Measurements from ENCODE around the gene TCFL5.
"Not testable (repeated sequence)": the region's sequence is repeated elsewhere in the genome, so short reads cannot be mapped to it uniquely, and the experiment has no call there.

The TCFL5 gene

DNA sequence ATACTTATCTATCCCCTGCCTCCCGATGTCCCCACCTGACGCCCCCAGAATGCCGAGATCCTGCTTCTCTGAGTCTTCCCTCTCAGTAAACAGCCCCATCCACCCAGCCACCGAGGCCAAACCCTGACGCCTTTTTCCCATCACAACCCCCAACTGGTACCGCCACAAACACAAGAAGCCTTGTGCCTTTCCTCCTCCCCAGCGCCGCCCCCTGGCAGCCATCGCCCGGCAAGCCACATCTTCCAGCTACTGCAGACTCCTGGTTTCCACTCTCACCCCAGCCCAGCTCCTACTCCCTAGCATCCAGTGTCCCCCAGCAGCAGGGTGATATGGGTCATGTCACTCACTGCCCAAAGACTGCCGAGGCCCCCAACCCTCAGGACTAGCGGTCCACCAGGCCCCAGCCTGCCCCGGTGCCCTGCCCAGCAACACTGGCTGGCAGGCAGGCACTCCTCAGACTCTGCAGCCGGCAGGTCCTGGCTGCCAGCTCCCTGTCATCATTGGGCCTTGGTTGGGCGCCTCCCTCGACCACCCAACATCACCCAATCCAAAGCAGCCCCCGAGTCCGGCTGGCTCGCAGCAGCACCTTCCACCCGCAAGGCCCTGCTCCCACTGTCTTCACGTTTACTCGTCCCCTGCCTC lies 11.2 kb downstream of the TCFL5 start:
- Histone ChIP-seq H3K36me3 (ENCODE audit: insufficient read depth, low read length) (peaks cover 49% of the 10 kb centered on the region), H2AFZ (ENCODE audit: low read depth, low read length) (no peak overlapping the region), H3K4me1 (ENCODE audit: insufficient read depth, low read length) (no peaks in the 10 kb centered on the region), H3K9me3 (ENCODE audit: low read length) (peaks cover 2% of the 10 kb centered on the region), H3K27me3 (ENCODE audit: insufficient read depth, low read length) (no peaks in the 10 kb centered on the region), H3K4me3 (ENCODE audit: low read length) (no peak overlapping the region)

DNA sequence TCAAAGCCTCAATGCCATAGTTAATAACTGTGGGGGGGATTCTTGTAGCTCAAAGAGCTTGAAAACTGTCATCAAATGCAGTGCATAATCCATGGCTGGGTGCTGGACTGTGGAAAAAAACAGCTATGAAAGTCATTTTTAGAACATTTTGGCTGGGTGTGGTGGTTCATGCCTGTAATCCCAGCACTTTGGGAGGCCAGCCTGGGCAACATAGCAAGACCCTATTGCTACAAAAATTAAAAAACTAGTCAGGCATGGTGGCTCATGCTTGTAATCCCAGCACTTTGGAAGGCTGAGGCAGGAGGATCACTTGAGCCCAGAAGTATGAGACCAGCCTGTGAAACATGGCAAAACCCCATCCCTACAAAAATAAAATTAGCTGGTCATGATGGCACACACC lies 12.2 kb downstream of the TCFL5 start:
- Histone ChIP-seq H3K4me3 (ENCODE audit: low read length) (no peak overlapping the region), H3K9me3 (ENCODE audit: low read length) (peaks cover 3% of the 10 kb centered on the region), H3K27me3 (ENCODE audit: insufficient read depth, low read length) (no peaks in the 10 kb centered on the region), H3K36me3 (ENCODE audit: insufficient read depth, low read length) (peaks cover 41% of the 10 kb centered on the region), H2AFZ (ENCODE audit: low read depth, low read length) (no peak overlapping the region), H3K4me1 (ENCODE audit: insufficient read depth, low read length) (no peaks in the 10 kb centered on the region)

DNA sequence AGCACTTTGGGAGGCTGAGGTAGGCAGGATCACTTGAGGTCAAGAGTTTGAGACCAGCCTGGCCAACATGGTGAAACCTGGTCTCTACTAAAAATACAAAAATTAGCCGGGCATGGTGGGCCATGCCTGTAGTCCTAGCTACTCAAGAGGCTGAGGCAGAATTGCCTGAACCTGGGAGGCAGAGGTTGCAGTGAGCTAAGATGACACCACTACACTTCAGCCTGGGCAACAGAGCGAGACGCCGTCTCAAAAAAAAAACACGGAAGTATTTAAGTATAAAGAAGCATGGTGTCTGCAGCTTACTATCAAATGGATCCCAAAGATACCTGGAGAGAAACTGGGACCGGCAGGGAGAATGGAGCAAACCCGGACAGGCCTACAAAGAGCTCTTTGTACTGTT lies 12.7 kb downstream of the TCFL5 start:
- H3K9me3 ChIP-seq (ENCODE audit: low read length); H3K4me3 ChIP-seq (ENCODE audit: low read length); H3K4me1 ChIP-seq (ENCODE audit: insufficient read depth, low read length); H2AFZ ChIP-seq (ENCODE audit: low read depth, low read length); H3K27me3 ChIP-seq (ENCODE audit: insufficient read depth, low read length): not testable (repeated sequence)
- H3K36me3 ChIP-seq (ENCODE audit: insufficient read depth, low read length) = peaks cover 36% of the 10 kb centered on the region

DNA sequence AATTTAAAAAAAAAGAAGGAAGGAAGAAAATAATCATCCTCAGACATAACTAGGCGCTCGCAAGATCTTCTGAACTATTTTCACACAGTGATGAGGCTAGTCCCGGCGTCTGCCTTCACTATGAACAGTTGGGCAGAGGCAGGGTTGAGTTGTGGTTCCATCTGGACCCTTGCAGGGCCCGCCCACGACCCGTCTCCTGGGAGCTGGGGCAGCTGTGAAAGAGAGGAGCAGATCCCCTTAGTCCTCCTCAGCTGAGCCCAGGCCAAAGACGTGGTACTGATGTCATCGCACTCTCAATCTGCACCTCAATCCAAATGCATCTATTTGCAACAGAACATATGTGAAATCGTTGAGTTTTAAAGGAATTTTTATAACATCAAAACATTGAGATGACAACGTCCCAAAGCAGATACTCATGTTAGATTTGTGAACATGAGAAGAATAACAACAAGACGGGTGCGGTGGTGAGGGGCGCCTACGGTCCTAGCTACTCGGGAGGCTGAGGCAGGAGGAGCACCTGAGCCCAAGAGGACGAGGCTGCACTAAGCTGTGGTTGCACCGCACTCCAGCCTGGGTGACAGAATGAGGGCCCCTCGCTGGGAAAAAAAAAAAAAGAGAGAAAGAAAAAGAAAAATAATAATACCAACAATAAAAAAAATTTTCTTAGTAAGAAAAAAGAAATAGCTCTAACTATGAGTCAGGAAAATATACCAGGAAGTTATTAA lies 15.3 kb downstream of the TCFL5 start:
- Histone ChIP-seq H3K9me3 (ENCODE audit: low read length) (peaks cover 3% of the 10 kb centered on the region), H2AFZ (ENCODE audit: low read depth, low read length) (no peak overlapping the region), H3K27me3 (ENCODE audit: insufficient read depth, low read length) (no peaks in the 10 kb centered on the region), H3K4me1 (ENCODE audit: insufficient read depth, low read length) (no peaks in the 10 kb centered on the region), H3K4me3 (ENCODE audit: low read length) (no peak overlapping the region), H3K36me3 (ENCODE audit: insufficient read depth, low read length) (peaks cover 18% of the 10 kb centered on the region)

DNA sequence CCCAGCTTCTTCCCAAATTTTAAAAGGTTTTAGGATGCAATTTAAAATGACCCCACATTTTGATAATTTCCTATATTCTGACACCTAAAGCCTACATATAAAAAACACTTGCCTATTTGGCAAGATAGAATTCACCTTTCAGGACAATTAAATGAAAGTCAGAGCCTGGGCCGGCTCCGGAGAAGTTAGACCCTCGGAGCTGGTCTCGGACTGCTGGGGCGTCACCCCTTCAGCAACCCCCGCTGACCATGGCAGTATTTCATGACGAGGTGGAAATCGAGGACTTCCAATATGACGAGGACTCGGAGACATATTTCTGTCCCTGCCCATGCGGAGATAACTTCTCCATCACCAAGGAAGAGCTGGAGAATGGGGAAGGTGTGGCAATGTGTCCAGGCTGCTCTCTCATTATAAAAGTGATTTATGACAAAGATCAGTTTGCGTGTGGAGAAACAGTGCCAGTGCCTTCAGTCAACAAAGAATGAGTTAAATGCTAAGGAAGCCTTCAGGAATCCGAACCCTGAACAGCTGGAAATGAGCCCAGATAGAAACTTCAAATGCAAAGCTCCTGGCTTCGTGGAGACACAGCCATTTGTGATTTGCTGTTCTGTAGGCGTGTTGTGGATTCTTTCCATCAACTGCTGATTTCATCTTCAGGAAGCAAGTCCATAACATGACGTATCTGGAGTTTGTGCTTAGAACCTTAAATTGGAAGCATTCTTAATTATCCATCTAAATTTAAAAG lies 16.0 kb downstream of the TCFL5 start:
- H3K4me1 ChIP-seq (ENCODE audit: insufficient read depth, low read length) = no peaks in the 10 kb centered on the region
- H3K36me3 ChIP-seq (ENCODE audit: insufficient read depth, low read length) = peaks cover 15% of the 10 kb centered on the region
- no peak overlapping the region for H2AFZ ChIP-seq (ENCODE audit: low read depth, low read length)
- H3K4me3 ChIP-seq (ENCODE audit: low read length) = no peak overlapping the region
- H3K9me3 ChIP-seq (ENCODE audit: low read length) = peaks cover 3% of the 10 kb centered on the region
- H3K27me3 ChIP-seq (ENCODE audit: insufficient read depth, low read length) = no peaks in the 10 kb centered on the region

DNA sequence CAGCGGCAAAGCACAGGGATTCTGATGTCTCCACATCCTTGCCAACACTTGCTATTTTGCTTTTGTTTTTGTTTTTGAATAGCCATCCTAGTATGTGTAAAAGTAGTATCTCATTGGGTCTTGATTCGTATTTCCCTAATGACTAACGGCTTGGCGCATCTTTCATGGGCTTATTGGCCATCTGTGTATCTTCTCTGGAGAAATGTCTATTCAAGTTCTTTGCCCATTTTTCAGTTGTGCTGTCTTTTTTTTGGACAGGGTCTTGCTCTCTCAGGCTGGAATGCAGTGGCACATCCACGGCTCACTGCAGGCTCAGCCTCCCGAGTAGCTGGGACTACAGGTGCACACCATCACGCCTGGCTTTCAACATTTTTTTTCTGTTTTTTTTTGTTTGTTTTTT lies 17.4 kb downstream of the TCFL5 start:
- peaks cover 10% of the 10 kb centered on the region for H3K36me3 ChIP-seq (ENCODE audit: insufficient read depth, low read length)
- no peaks in the 10 kb centered on the region for H3K4me1 ChIP-seq (ENCODE audit: insufficient read depth, low read length)
- H3K27me3 ChIP-seq (ENCODE audit: insufficient read depth, low read length) = no peaks in the 10 kb centered on the region
- peaks cover 3% of the 10 kb centered on the region for H3K9me3 ChIP-seq (ENCODE audit: low read length)
- no peak overlapping the region for H3K4me3 ChIP-seq (ENCODE audit: low read length)
- H2AFZ ChIP-seq (ENCODE audit: low read depth, low read length) = no peak overlapping the region

DNA sequence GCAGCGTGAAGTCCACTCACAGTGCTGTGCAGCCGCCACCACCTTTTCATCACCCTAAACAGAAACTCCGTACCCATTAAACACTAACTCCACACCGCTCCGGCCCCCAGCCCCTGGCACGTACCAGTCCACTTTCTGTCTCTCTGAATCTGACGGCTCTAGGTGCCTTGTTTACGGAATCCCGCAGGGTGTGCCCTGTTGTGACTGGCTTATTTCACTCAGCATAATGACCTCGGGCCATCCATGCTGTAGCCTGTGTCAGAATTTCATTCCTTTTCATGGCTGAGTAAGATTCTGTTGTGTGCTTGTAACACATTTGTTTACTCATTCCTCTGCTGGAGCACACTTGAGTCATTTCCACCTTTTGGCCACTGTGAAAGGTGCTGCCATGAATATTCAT lies 18.0 kb downstream of the TCFL5 start:
- no peak overlapping the region for H2AFZ ChIP-seq (ENCODE audit: low read depth, low read length)
- no peaks in the 10 kb centered on the region for H3K27me3 ChIP-seq (ENCODE audit: insufficient read depth, low read length)
- peaks cover 7% of the 10 kb centered on the region for H3K36me3 ChIP-seq (ENCODE audit: insufficient read depth, low read length)

DNA sequence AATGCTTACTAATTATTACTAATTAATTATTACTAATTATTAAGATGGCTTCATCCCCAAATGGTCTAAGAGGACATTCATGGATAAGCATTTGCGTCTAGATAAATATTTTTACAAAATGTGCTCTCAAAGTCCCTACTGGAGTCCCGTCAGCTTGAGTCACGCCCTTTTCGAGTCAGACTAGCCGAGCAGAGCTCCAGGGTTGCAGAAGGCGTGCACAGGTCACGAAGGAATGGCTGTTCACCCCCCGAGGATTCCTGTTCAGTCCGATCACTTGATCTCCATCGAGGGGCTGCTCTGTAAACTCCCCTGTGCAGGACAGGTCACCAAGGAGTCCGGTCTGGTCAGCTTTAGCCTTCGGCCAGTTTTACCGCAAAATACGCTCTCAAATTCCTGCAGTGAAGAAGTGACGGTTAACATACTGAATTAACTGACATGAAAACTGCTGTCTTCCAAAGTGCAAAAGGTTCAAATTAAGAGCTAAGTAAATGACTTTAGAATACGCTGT lies 19.9 kb downstream of the TCFL5 start:
- Histone ChIP-seq H3K36me3 (ENCODE audit: insufficient read depth, low read length) (peaks cover 5% of the 10 kb centered on the region), H2AFZ (ENCODE audit: low read depth, low read length) (no peak overlapping the region)

More for the DNA sequence above, 18.0 kb downstream of the TCFL5 start:
- no peaks in the 10 kb centered on the region for H3K4me1 ChIP-seq (ENCODE audit: insufficient read depth, low read length)
- H3K4me3 ChIP-seq (ENCODE audit: low read length) = no peak overlapping the region
- H3K9me3 ChIP-seq (ENCODE audit: low read length) = peaks cover 3% of the 10 kb centered on the region

DNA sequence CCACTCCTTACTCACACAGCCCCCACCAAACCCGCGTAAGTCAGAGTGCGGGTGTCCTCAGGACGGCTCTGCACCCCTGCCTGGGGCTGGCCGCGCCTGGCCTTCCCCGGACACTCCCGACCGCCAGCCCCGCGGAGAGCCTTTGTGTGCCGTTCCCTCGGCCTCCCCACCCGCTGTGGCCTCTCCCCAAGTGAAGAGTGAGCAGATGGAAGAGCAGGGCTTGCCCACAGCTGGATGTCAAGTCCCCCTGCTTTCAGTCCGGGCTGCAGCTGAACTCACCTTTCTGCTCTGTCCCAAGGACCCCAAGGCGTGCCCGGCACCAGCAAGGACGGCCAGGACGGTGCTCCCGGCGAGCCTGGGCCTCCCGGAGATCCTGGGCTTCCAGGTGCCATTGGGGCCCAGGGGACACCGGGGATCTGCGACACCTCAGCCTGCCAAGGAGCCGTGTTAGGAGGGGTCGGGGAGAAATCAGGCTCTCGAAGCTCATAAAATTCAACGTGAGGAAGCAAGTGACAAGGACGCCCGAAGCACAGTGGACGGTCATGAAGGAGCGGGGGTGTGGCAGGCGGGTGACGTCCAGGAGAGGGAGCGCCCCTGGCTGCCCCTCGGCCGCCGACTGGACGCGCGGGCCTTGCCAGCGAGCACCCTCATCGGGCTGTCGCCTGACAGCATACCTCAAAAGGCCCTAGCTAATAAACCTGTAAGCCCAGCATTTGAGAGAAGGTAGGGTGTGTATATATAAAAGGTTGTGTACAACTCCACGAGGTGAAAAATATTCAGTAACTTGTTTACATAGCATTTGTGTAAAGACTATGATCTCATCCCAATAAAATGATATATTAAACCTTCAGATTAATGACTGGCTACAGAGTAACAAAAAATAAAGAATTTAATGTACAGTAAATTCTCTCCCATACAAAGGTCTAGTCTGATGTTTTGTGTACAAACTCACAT lies 21.1 kb downstream of the TCFL5 start:
- no peak overlapping the region for H3K4me3 ChIP-seq (ENCODE audit: low read length)
- no peaks in the 10 kb centered on the region for H3K27me3 ChIP-seq (ENCODE audit: insufficient read depth, low read length)
- no peak overlapping the region for H2AFZ ChIP-seq (ENCODE audit: low read depth, low read length)
- no peaks in the 10 kb centered on the region for H3K4me1 ChIP-seq (ENCODE audit: insufficient read depth, low read length)
- H3K36me3 ChIP-seq (ENCODE audit: insufficient read depth, low read length) = peaks cover under 1% of the 10 kb centered on the region
- peaks cover 2% of the 10 kb centered on the region for H3K9me3 ChIP-seq (ENCODE audit: low read length)

More for the DNA sequence above, 19.9 kb downstream of the TCFL5 start:
- H3K27me3 ChIP-seq (ENCODE audit: insufficient read depth, low read length) = no peaks in the 10 kb centered on the region
- peaks cover 3% of the 10 kb centered on the region for H3K9me3 ChIP-seq (ENCODE audit: low read length)
- H3K4me3 ChIP-seq (ENCODE audit: low read length) = no peak overlapping the region
- H3K4me1 ChIP-seq (ENCODE audit: insufficient read depth, low read length) = no peaks in the 10 kb centered on the region

DNA sequence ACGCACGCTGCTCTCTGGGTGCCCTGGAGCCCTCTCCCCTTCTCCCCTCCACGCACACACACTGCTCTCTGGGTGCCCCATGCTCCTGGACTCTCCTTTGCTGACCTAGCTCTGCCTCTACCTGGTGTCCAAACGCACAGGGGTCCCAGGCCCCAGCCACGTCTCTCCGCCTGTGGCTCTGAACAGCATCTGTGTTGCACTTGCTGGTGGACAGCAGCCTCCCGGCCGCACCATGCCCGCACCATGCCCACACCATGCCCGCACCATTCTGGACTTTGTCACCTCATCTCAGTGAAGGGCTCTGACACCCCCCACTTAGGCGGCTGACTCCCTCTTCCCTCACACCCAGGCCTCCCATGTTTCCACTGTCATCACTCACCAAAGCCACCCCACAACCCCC lies 21.8 kb downstream of the TCFL5 start:
- no peak overlapping the region for H3K4me3 ChIP-seq (ENCODE audit: low read length)

DNA sequence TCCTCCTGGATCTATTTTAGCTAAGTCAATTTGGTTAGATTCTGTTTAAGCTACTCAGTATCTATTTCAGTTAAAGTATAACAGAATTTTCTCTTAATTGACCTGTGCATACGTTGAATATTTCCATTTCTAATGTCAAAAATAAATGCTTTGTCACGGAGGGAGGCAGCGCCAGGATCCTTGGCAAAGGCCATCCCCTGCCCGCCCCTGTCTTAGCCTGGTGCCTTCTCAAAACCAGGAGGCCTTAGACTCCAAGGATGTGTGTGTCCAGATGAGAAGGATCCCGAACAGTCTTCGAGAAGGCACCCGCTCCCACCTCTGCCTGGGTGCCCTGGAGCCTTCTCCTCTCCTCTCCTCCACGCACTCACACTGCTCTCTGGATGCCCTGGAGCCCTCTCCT lies 22.4 kb downstream of the TCFL5 start:
- no peak overlapping the region for H3K4me3 ChIP-seq (ENCODE audit: low read length)
- no peaks in the 10 kb centered on the region for H3K36me3 ChIP-seq (ENCODE audit: insufficient read depth, low read length)
- no peaks in the 10 kb centered on the region for H3K9me3 ChIP-seq (ENCODE audit: low read length)
- H3K27me3 ChIP-seq (ENCODE audit: insufficient read depth, low read length) = no peaks in the 10 kb centered on the region
- H3K4me1 ChIP-seq (ENCODE audit: insufficient read depth, low read length) = no peaks in the 10 kb centered on the region
- no peak overlapping the region for H2AFZ ChIP-seq (ENCODE audit: low read depth, low read length)

More for the DNA sequence above, 21.8 kb downstream of the TCFL5 start:
- Histone ChIP-seq H3K27me3 (ENCODE audit: insufficient read depth, low read length) (no peaks in the 10 kb centered on the region), H3K4me1 (ENCODE audit: insufficient read depth, low read length) (no peaks in the 10 kb centered on the region), H2AFZ (ENCODE audit: low read depth, low read length) (no peak overlapping the region), H3K9me3 (ENCODE audit: low read length) (no peaks in the 10 kb centered on the region), H3K36me3 (ENCODE audit: insufficient read depth, low read length) (no peaks in the 10 kb centered on the region)

DNA sequence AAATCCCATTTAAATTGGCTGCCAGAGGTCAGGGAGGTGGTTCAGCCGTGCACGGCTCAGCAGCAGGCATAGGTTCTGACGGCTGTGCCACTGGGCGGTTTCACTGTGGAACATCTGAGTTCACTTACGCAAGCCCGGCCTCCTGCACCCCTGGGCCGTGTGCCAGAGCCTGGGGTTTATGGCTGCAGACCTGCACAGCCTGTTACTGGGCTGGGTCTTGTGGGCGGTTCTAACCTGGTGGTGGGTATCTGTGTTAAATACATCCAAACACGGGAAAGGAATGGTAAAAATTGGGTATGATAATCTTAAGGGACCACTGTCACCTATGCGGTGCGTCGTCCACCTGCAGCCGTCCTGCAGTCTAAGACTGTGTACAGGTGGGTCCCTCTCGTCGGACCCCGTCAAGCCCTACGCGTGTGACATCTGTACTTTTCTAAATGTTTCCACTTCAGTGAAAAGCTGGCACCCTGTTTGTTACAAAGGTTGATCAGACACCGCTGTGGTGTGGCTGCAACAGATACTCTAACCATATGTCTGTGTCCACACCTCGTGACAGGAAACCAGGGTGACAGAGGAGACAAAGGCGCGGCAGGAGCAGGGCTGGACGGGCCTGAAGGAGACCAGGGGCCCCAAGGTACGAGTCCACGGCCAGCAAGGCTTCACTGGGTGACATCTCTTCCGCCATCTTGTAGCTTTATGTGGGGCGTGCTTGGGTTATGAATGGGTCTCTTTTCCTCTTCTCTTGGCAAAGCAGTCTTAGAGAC lies 23.3 kb downstream of the TCFL5 start:
- no peaks in the 10 kb centered on the region for H3K27me3 ChIP-seq (ENCODE audit: insufficient read depth, low read length)
- H2AFZ ChIP-seq (ENCODE audit: low read depth, low read length) = no peak overlapping the region
- H3K4me3 ChIP-seq (ENCODE audit: low read length) = no peak overlapping the region
- no peaks in the 10 kb centered on the region for H3K9me3 ChIP-seq (ENCODE audit: low read length)
- no peaks in the 10 kb centered on the region for H3K4me1 ChIP-seq (ENCODE audit: insufficient read depth, low read length)
- H3K36me3 ChIP-seq (ENCODE audit: insufficient read depth, low read length) = no peaks in the 10 kb centered on the region

Data from neuron (in vitro differentiated cells).